GM12874 (cell line): ENCODE measurements around the gene PHB1.

ENCODE experiments used
- CTCF ChIP-seq: IDR thresholded peaks from 2 replicates; pipeline ENCODE4 v1.5.1; 2011; ENCODE audit warnings: low read depth, mild to moderate bottlenecking, control low read depth, low read length, moderate library complexity; ENCODE audit not compliant: insufficient read depth

PHB1 gene

GRCh38 chr17:49414622-49415350 lies at the start of gene PHB1:
PHB1 (minus strand) TSS chr17:49414882; CDS start chr17:49413264, 1,618 bp downstream.
- TF ChIP-seq CTCF: no peak

GRCh38 chr17:49464049-49464448 lies 49.4 kb upstream of the PHB1 start:
- TF ChIP-seq CTCF: no peak

- TF ChIP-seq CTCF: no peak
Observed at GRCh38 chr17:49461580-49461979, 46.9 kb upstream of the PHB1 start.

GRCh38 chr17:49460401-49460800 lies 45.7 kb upstream of the PHB1 start:
- no peak for TF ChIP-seq CTCF

GRCh38 chr17:49459401-49459984 lies 44.8 kb upstream of the PHB1 start:
- no peak for TF ChIP-seq CTCF

GRCh38 chr17:49457564-49458535 lies 43.2 kb upstream of the PHB1 start:
- no peak for TF ChIP-seq CTCF

- no peak for TF ChIP-seq CTCF
Observed at GRCh38 chr17:49456183-49456965, 41.7 kb upstream of the PHB1 start.
